ENCODE measurements around the gene SH3RF3. TPM values are rescaled to one million over a fixed set of nuclear protein-coding genes. Genes with fewer than 3 reads are reported as not detected.

The SH3RF3 gene
- total and polyA plus RNA-seq, 10 of the 15 experiments (the other 5 are each of a cell fraction or from before 2014, with no cell fraction given) = 0.08 to 8.8 (median 2.3) TPM

DNA sequence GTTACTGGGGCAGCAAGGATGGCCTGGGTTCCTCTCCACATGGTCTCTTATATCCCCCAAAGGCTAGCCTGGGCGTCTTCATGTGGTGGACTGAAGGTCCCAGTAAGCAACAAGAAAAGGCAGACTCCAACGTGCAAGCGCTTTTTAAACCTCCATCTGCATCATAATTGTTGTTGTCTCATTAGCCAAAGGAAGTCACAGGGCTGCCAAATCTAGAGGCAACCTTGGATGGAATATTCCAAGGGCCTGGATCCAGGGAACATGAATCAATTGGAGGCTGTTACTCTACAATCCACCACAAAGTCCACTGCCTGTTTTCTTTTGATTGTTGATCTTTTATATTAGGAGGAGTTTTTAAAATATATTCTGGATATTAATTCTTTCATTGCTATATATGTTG lies 118.8 kb downstream of the SH3RF3 start:
- H3K4me2 ChIP-seq (ENCODE audit: control insufficient read depth, insufficient read depth) = no peak overlapping the region
- ChIA-PET RAD21 (ENCODE audit: unreplicated experiment) (no interaction called here), POLR2A (no interaction called here)
- TF ChIP-seq SUPT20H (IDR thresholded peaks at IDR 0.05; ENCODE audit: borderline replicate concordance, control insufficient read depth, low read depth, low read length) = no peak
- no peak for TF ChIP-seq GABPA (IDR thresholded peaks at IDR 0.05; ENCODE audit: low read depth)
- no peak for TF ChIP-seq JUNB (IDR thresholded peaks at IDR 0.05)
- TF ChIP-seq, protein P1, sequence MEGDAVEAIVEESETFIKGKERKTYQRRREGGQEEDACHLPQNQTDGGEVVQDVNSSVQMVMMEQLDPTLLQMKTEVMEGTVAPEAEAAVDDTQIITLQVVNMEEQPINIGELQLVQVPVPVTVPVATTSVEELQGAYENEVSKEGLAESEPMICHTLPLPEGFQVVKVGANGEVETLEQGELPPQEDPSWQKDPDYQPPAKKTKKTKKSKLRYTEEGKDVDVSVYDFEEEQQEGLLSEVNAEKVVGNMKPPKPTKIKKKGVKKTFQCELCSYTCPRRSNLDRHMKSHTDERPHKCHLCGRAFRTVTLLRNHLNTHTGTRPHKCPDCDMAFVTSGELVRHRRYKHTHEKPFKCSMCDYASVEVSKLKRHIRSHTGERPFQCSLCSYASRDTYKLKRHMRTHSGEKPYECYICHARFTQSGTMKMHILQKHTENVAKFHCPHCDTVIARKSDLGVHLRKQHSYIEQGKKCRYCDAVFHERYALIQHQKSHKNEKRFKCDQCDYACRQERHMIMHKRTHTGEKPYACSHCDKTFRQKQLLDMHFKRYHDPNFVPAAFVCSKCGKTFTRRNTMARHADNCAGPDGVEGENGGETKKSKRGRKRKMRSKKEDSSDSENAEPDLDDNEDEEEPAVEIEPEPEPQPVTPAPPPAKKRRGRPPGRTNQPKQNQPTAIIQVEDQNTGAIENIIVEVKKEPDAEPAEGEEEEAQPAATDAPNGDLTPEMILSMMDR (IDR thresholded peaks at IDR 0.05 in 2 of 3, conservative IDR thresholded peaks at IDR 0.05 in 1 of 3; ENCODE audit: control insufficient read depth in 2 of 3, extremely low read depth in 1 of 3, insufficient read depth in 1 of 3, low read depth in 3 of 3, low read length in 3 of 3) = no peak
- TF ChIP-seq MTA3 (IDR thresholded peaks at IDR 0.05; ENCODE audit: borderline replicate concordance, low read length) = no peak
- TF ChIP-seq, protein P2, sequence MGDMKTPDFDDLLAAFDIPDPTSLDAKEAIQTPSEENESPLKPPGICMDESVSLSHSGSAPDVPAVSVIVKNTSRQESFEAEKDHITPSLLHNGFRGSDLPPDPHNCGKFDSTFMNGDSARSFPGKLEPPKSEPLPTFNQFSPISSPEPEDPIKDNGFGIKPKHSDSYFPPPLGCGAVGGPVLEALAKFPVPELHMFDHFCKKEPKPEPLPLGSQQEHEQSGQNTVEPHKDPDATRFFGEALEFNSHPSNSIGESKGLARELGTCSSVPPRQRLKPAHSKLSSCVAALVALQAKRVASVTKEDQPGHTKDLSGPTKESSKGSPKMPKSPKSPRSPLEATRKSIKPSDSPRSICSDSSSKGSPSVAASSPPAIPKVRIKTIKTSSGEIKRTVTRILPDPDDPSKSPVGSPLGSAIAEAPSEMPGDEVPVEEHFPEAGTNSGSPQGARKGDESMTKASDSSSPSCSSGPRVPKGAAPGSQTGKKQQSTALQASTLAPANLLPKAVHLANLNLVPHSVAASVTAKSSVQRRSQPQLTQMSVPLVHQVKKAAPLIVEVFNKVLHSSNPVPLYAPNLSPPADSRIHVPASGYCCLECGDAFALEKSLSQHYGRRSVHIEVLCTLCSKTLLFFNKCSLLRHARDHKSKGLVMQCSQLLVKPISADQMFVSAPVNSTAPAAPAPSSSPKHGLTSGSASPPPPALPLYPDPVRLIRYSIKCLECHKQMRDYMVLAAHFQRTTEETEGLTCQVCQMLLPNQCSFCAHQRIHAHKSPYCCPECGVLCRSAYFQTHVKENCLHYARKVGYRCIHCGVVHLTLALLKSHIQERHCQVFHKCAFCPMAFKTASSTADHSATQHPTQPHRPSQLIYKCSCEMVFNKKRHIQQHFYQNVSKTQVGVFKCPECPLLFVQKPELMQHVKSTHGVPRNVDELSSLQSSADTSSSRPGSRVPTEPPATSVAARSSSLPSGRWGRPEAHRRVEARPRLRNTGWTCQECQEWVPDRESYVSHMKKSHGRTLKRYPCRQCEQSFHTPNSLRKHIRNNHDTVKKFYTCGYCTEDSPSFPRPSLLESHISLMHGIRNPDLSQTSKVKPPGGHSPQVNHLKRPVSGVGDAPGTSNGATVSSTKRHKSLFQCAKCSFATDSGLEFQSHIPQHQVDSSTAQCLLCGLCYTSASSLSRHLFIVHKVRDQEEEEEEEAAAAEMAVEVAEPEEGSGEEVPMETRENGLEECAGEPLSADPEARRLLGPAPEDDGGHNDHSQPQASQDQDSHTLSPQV (IDR thresholded peaks at IDR 0.05) = no peak
- no peak for TF ChIP-seq ZNF217 (IDR thresholded peaks at IDR 0.05)
- TF ChIP-seq POLR2A (IDR thresholded peaks at IDR 0.05; ENCODE audit: low read depth, low read length) = no peak
- no peak for TF ChIP-seq RUNX3 (IDR thresholded peaks at IDR 0.05; ENCODE audit: low read length)
- no peak for TF ChIP-seq CBFB (IDR thresholded peaks at IDR 0.05; ENCODE audit: low read depth)
- TF ChIP-seq, protein P3, sequence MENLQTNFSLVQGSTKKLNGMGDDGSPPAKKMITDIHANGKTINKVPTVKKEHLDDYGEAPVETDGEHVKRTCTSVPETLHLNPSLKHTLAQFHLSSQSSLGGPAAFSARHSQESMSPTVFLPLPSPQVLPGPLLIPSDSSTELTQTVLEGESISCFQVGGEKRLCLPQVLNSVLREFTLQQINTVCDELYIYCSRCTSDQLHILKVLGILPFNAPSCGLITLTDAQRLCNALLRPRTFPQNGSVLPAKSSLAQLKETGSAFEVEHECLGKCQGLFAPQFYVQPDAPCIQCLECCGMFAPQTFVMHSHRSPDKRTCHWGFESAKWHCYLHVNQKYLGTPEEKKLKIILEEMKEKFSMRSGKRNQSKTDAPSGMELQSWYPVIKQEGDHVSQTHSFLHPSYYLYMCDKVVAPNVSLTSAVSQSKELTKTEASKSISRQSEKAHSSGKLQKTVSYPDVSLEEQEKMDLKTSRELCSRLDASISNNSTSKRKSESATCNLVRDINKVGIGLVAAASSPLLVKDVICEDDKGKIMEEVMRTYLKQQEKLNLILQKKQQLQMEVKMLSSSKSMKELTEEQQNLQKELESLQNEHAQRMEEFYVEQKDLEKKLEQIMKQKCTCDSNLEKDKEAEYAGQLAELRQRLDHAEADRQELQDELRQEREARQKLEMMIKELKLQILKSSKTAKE (IDR thresholded peaks at IDR 0.05; ENCODE audit: low read depth, poor library complexity, severe bottlenecking) = no peak
- TF ChIP-seq, protein P4, sequence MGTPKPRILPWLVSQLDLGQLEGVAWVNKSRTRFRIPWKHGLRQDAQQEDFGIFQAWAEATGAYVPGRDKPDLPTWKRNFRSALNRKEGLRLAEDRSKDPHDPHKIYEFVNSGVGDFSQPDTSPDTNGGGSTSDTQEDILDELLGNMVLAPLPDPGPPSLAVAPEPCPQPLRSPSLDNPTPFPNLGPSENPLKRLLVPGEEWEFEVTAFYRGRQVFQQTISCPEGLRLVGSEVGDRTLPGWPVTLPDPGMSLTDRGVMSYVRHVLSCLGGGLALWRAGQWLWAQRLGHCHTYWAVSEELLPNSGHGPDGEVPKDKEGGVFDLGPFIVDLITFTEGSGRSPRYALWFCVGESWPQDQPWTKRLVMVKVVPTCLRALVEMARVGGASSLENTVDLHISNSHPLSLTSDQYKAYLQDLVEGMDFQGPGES (IDR thresholded peaks at IDR 0.05) = no peak

More for the DNA sequence above, 118.8 kb downstream of the SH3RF3 start:
- BruUV-seq (replicated peaks) = no TSS peak
- no peak overlapping the region for H3K4me3 ChIP-seq
- no peaks in the 10 kb centered on the region; a peak in 1 of 4 replicates for H3K27me3 ChIP-seq (replicated peaks in 1 of 2; ENCODE audit: control insufficient read depth in 2 of 2, insufficient read depth in 2 of 2, low read length in 1 of 2)
- H3K4me1 ChIP-seq (ENCODE audit: control insufficient read depth, insufficient read depth, low read length) = no peaks in the 10 kb centered on the region
- ChIA-PET CTCF (no interaction called here), SMC1A (ENCODE audit: uncharacterized antibody, unreplicated experiment) (interaction anchor here (1.1 to 3.3 kb wide), 2 partner anchors 9 to 17 kb away, joined by 3 to 15 read pairs; no protein-coding TSS in a partner anchor)
- H3K9ac ChIP-seq (ENCODE audit: control insufficient read depth, insufficient read depth, low read length) = no peak overlapping the region
- no peak for FAIRE-seq
- no peak for ATAC-seq
- no peak for DNase-seq (ENCODE audit: low read depth, low spot score)
- no peaks in the 10 kb centered on the region for H3K79me2 ChIP-seq (ENCODE audit: control insufficient read depth, insufficient read depth, low read length)
- H3K9me3 ChIP-seq (replicated peaks; ENCODE audit: control insufficient read depth, insufficient read depth, low read length) = no peaks in the 10 kb centered on the region
- no peak overlapping the region for H3K27ac ChIP-seq (ENCODE audit: control insufficient read depth, insufficient read depth)
- no peaks in the 10 kb centered on the region for H4K20me1 ChIP-seq (ENCODE audit: control insufficient read depth, insufficient read depth)
- no peak overlapping the region for H2AFZ ChIP-seq (ENCODE audit: control insufficient read depth, low read depth, low read length)
- intact Hi-C loops (cut with micrococcal nuclease; ENCODE audit: unreplicated experiment) = no loop called here
- H3K36me3 ChIP-seq (ENCODE audit: control insufficient read depth in 2 of 2, insufficient read depth in 2 of 2, low read length in 1 of 2) = no peaks in the 10 kb centered on the region
- WGBS (ENCODE audit: insufficient coverage, insufficient replicate concordance, low lambda C conversion rate, missing lambda C conversion rate) = 72% methylated on average over 3 of the region's 3 CpGs
- in situ Hi-C loops (cut with MboI) = no loop called here

Measured in GM12878 (cell line).